Neural progenitor cell (in vitro differentiated cells): ENCODE data around the gene KRAS.

Experiments
- CTCF ChIP-seq: fragments of 200-600 bp; sonication (generic); IDR thresholded peaks from 2 replicates; pipeline ENCODE4 v1.5.1; 2017; ENCODE audit warnings: antibody characterized with exemption, mild to moderate bottlenecking
- EZH2 ChIP-seq: fragments of 200-600 bp; sonication (generic); IDR thresholded peaks from 2 replicates; pipeline ENCODE4 v1.6.1; 2017; ENCODE audit warnings: antibody characterized with exemption, mild to moderate bottlenecking, moderate library complexity

DNA sequence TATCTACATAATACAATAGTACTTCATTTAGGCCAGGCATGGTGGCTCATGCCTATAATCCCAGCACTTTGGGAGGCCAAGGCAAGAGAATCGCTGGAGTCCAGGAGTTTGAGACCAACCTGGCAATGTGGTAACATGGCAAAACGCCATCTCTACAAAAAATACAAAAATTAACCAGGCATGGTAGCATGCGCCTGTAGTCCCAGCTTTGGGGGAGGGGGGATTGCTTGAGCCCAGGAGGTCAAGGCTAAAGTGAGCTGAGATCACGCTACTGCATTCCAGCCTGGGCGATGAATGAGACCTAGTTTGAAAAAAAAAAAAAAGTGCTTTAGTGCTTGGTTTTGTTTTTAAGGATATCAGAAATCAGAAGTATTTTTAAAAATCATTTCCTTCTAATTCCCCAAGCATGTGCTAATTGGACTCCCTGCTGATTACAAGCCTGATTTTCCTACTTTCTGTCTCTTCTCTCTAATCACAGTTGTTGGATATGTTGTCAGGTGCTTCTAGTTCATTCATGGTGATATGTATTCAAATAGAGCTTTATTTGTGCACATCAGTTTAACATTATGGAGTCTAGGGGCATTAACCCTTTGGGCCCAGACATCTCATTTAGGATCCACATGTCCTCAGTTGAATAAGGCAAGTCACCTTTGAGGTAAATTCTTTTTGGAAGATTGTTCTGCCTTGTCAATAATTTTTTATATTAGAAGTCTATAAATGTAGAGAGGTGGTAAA, 7.0 kb upstream of the KRAS start:
- no peak for TF ChIP-seq CTCF
- TF ChIP-seq EZH2: no peak
